ENCODE results near the gene TMEM147.

- TF ChIP-seq CTCF (IDR thresholded peaks at IDR 0.05; ENCODE audit: low read depth, low read length, missing input control) (no peak), SP1 (IDR thresholded peaks at IDR 0.05) (no peak), GABPA (IDR thresholded peaks at IDR 0.05 in 1 of 2, conservative IDR thresholded peaks at IDR 0.05 in 1 of 2) (no peak), TAF1 (conservative IDR thresholded peaks at IDR 0.05) (no peak), JUND (IDR thresholded peaks at IDR 0.05) (no peak), RAD21 (IDR thresholded peaks at IDR 0.05) (no peak), REST (IDR thresholded peaks at IDR 0.05) (no peak)
- TF ChIP-seq, protein P1, sequence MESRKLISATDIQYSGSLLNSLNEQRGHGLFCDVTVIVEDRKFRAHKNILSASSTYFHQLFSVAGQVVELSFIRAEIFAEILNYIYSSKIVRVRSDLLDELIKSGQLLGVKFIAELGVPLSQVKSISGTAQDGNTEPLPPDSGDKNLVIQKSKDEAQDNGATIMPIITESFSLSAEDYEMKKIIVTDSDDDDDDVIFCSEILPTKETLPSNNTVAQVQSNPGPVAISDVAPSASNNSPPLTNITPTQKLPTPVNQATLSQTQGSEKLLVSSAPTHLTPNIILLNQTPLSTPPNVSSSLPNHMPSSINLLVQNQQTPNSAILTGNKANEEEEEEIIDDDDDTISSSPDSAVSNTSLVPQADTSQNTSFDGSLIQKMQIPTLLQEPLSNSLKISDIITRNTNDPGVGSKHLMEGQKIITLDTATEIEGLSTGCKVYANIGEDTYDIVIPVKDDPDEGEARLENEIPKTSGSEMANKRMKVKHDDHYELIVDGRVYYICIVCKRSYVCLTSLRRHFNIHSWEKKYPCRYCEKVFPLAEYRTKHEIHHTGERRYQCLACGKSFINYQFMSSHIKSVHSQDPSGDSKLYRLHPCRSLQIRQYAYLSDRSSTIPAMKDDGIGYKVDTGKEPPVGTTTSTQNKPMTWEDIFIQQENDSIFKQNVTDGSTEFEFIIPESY (IDR thresholded peaks at IDR 0.05) = no peak
Measured at GRCh38 chr19:35533822-35534392, 11.5 kb upstream of the TMEM147 start.
